GM23248 (cell line): ENCODE results near the gene GRIN3A. TPM values are rescaled to one million over a fixed set of nuclear protein-coding genes. Genes with fewer than 3 reads are reported as not detected.

Source experiments
- DNase-seq: peaks from one replicate; pipeline ENCODE4 v3.0.0-alpha.2; 2015
- H2AFZ ChIP-seq: fragments of 200-600 bp; sonication (generic); 2 replicates; pipeline ENCODE4 v1.6.1; 2016; ENCODE audit warnings: antibody characterized with exemption
- H3F3A ChIP-seq: fragments of 200-600 bp; sonication (generic); 2 replicates; pipeline ENCODE4 v1.6.1; 2016; ENCODE audit warnings: mild to moderate bottlenecking, antibody characterized with exemption, mixed run types; ENCODE audit not compliant: insufficient read depth
- H3K27ac ChIP-seq: fragments of 200-600 bp; sonication (generic); 2 replicates; pipeline ENCODE4 v1.5.1; 2016; ENCODE audit warnings: mild to moderate bottlenecking
- H3K27me3 ChIP-seq: fragments of 200-600 bp; sonication (generic); replicated peaks from 2 replicates; pipeline ENCODE4 v1.6.1; 2016; ENCODE audit warnings: mild to moderate bottlenecking; ENCODE audit not compliant: insufficient read depth
- H3K36me3 ChIP-seq: fragments of 200-600 bp; sonication (generic); 2 replicates; pipeline ENCODE4 v1.6.1; 2016; ENCODE audit warnings: low read depth, mild to moderate bottlenecking
- H3K4me1 ChIP-seq: fragments of 200-600 bp; sonication (generic); 2 replicates; pipeline ENCODE4 v1.6.1; 2016; ENCODE audit warnings: mild to moderate bottlenecking; ENCODE audit not compliant: insufficient read depth
- H3K4me2 ChIP-seq: fragments of 200-600 bp; sonication (generic); one replicate; pipeline ENCODE4 v1.6.1; 2016; ENCODE audit warnings: mild to moderate bottlenecking; ENCODE audit not compliant: unreplicated experiment
- H3K4me3 ChIP-seq: fragments of 200-600 bp; sonication (generic); 2 replicates; pipeline ENCODE4 v1.5.1; 2016; ENCODE audit warnings: mild to moderate bottlenecking
- H3K79me2 ChIP-seq: fragments of 200-600 bp; sonication (generic); 2 replicates; pipeline ENCODE4 v1.6.1; 2016; ENCODE audit warnings: mild to moderate bottlenecking; ENCODE audit not compliant: insufficient read depth
- H3K9ac ChIP-seq: fragments of 200-600 bp; sonication (generic); 2 replicates; pipeline ENCODE4 v1.6.1; 2016; ENCODE audit warnings: mild to moderate bottlenecking
- H3K9me2 ChIP-seq: fragments of 200-600 bp; sonication (generic); 2 replicates; pipeline ENCODE4 v1.6.1; 2016; ENCODE audit warnings: mixed run types, mild to moderate bottlenecking, moderate library complexity; ENCODE audit not compliant: insufficient read depth
- H3K9me3 ChIP-seq: fragments of 200-600 bp; sonication (generic); one replicate; pipeline ENCODE4 v1.6.1; 2017; ENCODE audit warnings: low read depth
- H4K20me1 ChIP-seq: fragments of 200-600 bp; sonication (generic); 2 replicates; pipeline ENCODE4 v1.6.0; 2016; ENCODE audit not compliant: insufficient read depth
- EZH2 ChIP-seq: fragments of 200-600 bp; sonication (generic); IDR thresholded peaks from 2 replicates; pipeline ENCODE4 v1.6.1; 2018; ENCODE audit warnings: antibody characterized with exemption, mild to moderate bottlenecking; ENCODE audit not compliant: insufficient read depth, poor library complexity, severe bottlenecking
- EZH2phosphoT487 ChIP-seq: fragments of 200-600 bp; sonication (generic); IDR thresholded peaks from 2 replicates; pipeline ENCODE4 v1.6.1; 2018; ENCODE audit warnings: antibody characterized with exemption, moderate library complexity, mild to moderate bottlenecking, low read depth; ENCODE audit not compliant: insufficient read depth
- WGBS, 2 experiments: methylation state at CpG; one replicate each; pipeline ENCODE4 v1.1.6; 2015 to 2017; ENCODE audit warnings: low lambda C conversion rate in 2 of 2, low coverage in 1 of 2; ENCODE audit errors: missing lambda C conversion rate in 2 of 2; 5-methylcytosine and 5-hydroxymethylcytosine counted together
- in situ Hi-C: fragments of 300-500 bp; cut with MboI; formaldehyde crosslinking; loops from 2 replicates; pipeline ENCODE4 v1.15.0; 2020
- polyA plus RNA-seq: library from polyadenylated mRNA; unstranded; fragments of >200 nt; fragmentation: Nextera tagmentation; extraction: Ambion mirVana; gene quantifications from 2 replicates; pipeline ENCODE4 v1.2.1, GENCODE V29; 2016
- total RNA-seq: library from RNA; depleted of rRNA; stranded (reverse); fragments of >200 nt; shearing (Covaris generic); gene quantifications from 2 replicates; pipeline ENCODE4 v1.2.3, GENCODE V29; 2014

Gene GRIN3A
- total and polyA plus RNA-seq, 2 experiments from 2014 or later = not detected

GRCh38 chr9:101620452-101620851, 118.0 kb downstream of the GRIN3A start:
- TF ChIP-seq EZH2 (no peak), EZH2phosphoT487 (no peak)
- Histone ChIP-seq H4K20me1 (no peaks in the 10 kb centered on the region), H3K4me3 (no peak overlapping the region), H3K36me3 (no peaks in the 10 kb centered on the region), H3K4me2 (no peak overlapping the region), H3K9me2 (no peaks in the 10 kb centered on the region), H3K79me2 (no peaks in the 10 kb centered on the region), H3K9me3 (no peaks in the 10 kb centered on the region), H2AFZ (no peak overlapping the region), H3F3A (no peaks in the 10 kb centered on the region), H3K27ac (no peak overlapping the region), H3K4me1 (no peaks in the 10 kb centered on the region), H3K9ac (no peak overlapping the region), H3K27me3 (no peaks in the 10 kb centered on the region)
- no peak for DNase-seq
- in situ Hi-C loops = no loop called here
- WGBS, 2 experiments = 49 to 62% methylated on average over 1 of the region's 1 CpG

GRCh38 chr9:101618698-101619097, 119.7 kb downstream of the GRIN3A start:
- H3K9me2 ChIP-seq = no peaks in the 10 kb centered on the region
- H3K27me3 ChIP-seq = no peaks in the 10 kb centered on the region
- H3K4me2 ChIP-seq = no peak overlapping the region
- H3K79me2 ChIP-seq = no peaks in the 10 kb centered on the region
- in situ Hi-C loops = no loop called here
- no peaks in the 10 kb centered on the region for H4K20me1 ChIP-seq
- no peak overlapping the region for H3K27ac ChIP-seq
- no peak for TF ChIP-seq EZH2phosphoT487
- no peak for TF ChIP-seq EZH2
- H3K4me3 ChIP-seq = no peak overlapping the region
- H2AFZ ChIP-seq = no peak overlapping the region
- H3K36me3 ChIP-seq = no peaks in the 10 kb centered on the region
- H3F3A ChIP-seq = no peaks in the 10 kb centered on the region
- no peak for DNase-seq
- no peaks in the 10 kb centered on the region for H3K9me3 ChIP-seq
- H3K9ac ChIP-seq = no peak overlapping the region
- no peaks in the 10 kb centered on the region for H3K4me1 ChIP-seq

GRCh38 chr9:101605547-101605946, 132.9 kb downstream of the GRIN3A start:
- no peak overlapping the region for H3K4me2 ChIP-seq
- no peak overlapping the region for H3K9ac ChIP-seq
- H3K36me3 ChIP-seq = no peaks in the 10 kb centered on the region
- H3K27ac ChIP-seq = no peak overlapping the region
- H3K27me3 ChIP-seq = 0 out of 2 replicates have a peak, but pooled peaks cover 9% of the 10 kb centered on the region
- WGBS, 2 experiments = 32 to 52% methylated on average over 3 of the region's 3 CpGs
- TF ChIP-seq EZH2phosphoT487 = no peak
- TF ChIP-seq EZH2 = no peak
- no peaks in the 10 kb centered on the region for H3K9me3 ChIP-seq
- no peaks in the 10 kb centered on the region for H3F3A ChIP-seq
- H3K4me1 ChIP-seq = no peaks in the 10 kb centered on the region
- no peak overlapping the region for H3K4me3 ChIP-seq
- H3K79me2 ChIP-seq = no peaks in the 10 kb centered on the region
- H2AFZ ChIP-seq = no peak overlapping the region
- no peak for DNase-seq
- in situ Hi-C loops = no loop called here
- H3K9me2 ChIP-seq = no peaks in the 10 kb centered on the region
- H4K20me1 ChIP-seq = no peaks in the 10 kb centered on the region

- H3K9me2 ChIP-seq = no peaks in the 10 kb centered on the region
- no peak for TF ChIP-seq EZH2
- no peak for TF ChIP-seq EZH2phosphoT487
- H3K4me1 ChIP-seq = no peaks in the 10 kb centered on the region
- 0 out of 2 replicates have a peak, but pooled peaks cover 9% of the 10 kb centered on the region for H3K27me3 ChIP-seq
- no peak for DNase-seq
- no peak overlapping the region for H2AFZ ChIP-seq
- no peaks in the 10 kb centered on the region for H3K36me3 ChIP-seq
- no peak overlapping the region for H3K9ac ChIP-seq
- H3K4me3 ChIP-seq = no peak overlapping the region
- no peaks in the 10 kb centered on the region for H4K20me1 ChIP-seq
- no peaks in the 10 kb centered on the region for H3F3A ChIP-seq
- H3K79me2 ChIP-seq = no peaks in the 10 kb centered on the region
- in situ Hi-C loops = no loop called here
- WGBS, 2 experiments = 27 to 28% methylated on average over 2 of the region's 2 CpGs
- H3K9me3 ChIP-seq = no peaks in the 10 kb centered on the region
- H3K4me2 ChIP-seq = no peak overlapping the region
- no peak overlapping the region for H3K27ac ChIP-seq
These were observed 134.2 kb downstream of the GRIN3A start for GRCh38 chr9:101604296-101604695.
